ENCODE results near the gene CLHC1.
"Not testable (repeated sequence)": the region's sequence is repeated elsewhere in the genome, so short reads cannot be mapped to it uniquely, and the experiment has no call there.

Gene CLHC1

DNA sequence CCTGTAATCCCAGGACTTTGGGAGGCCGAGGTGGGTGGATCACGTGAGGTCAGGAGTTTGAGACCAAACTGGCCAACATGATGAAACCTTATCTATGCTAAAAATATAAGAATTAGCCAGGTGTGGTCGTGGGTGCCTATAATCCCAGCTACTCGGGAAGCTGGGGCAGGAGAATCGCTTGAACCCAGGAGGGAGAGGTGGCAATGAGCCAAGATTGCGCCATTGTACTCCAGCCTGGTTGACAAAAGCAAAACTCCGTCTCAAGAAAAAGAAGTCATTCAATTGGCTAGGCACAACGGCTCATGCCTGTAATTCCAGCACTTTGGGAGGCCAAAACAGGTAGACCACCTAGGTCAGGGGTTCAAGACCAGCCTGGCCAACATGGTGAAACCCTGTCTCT lies 9.5 kb upstream of the CLHC1 start:
- not testable (repeated sequence) for H3K4me1 Mint-ChIP-seq (ENCODE audit: low read depth); H3K9me3 Mint-ChIP-seq (ENCODE audit: low read depth); H3K27me3 Mint-ChIP-seq; H3K4me3 Mint-ChIP-seq; H3K27ac Mint-ChIP-seq
- peaks cover 14% of the 10 kb centered on the region for H3K36me3 Mint-ChIP-seq

GRCh38 chr2:55239656-55240222 lies 7.6 kb upstream of the CLHC1 start:
- Mint-ChIP-seq H3K9me3 (ENCODE audit: low read depth) (no peaks in the 10 kb centered on the region), H3K27ac (no peak overlapping the region), H3K27me3 (no peaks in the 10 kb centered on the region), H3K36me3 (peaks cover 22% of the 10 kb centered on the region), H3K4me1 (ENCODE audit: low read depth) (peaks cover 19% of the 10 kb centered on the region), H3K4me3 (no peak overlapping the region)

DNA sequence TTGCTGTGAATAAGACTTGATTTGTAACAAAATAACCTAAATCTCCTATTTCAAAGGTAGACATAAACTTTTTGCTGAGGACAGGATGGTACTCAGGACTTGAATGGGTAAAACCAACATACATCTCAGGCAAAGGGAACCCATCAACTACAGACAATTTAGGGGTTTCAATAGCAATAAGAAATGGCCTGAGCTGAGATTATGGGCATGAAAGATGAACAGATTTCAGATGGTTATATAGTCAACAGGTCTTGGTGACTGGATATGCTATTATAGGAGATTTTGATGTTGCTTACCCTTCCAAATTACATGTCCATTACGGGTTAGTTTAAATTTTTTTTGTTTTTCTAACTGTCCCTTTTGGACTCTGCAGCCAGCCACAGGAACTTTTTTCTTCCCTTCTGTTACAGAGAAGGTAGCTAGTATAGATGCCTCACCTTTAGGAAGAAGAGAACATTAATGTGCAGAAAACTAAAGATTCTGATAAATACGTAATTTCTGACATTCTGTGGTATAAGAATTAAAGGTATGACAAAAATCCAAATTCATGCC lies 5.0 kb upstream of the CLHC1 start:
- H3K36me3 Mint-ChIP-seq, result peaks cover 26% of the 10 kb centered on the region
- no peaks in the 10 kb centered on the region for H3K27me3 Mint-ChIP-seq
- H3K4me1 Mint-ChIP-seq (ENCODE audit: low read depth), result peaks cover 33% of the 10 kb centered on the region

GRCh38 chr2:55235724-55236538 lies 3.8 kb upstream of the CLHC1 start:
- peak overlapping the region; percentile 82 for H3K27ac Mint-ChIP-seq
- peaks cover 39% of the 10 kb centered on the region for H3K4me1 Mint-ChIP-seq (ENCODE audit: low read depth)
- peak overlapping the region; percentile 97 for H3K4me3 Mint-ChIP-seq
- H3K36me3 Mint-ChIP-seq, result peaks cover 26% of the 10 kb centered on the region
- H3K27me3 Mint-ChIP-seq, result no peaks in the 10 kb centered on the region
- no peaks in the 10 kb centered on the region for H3K9me3 Mint-ChIP-seq (ENCODE audit: low read depth)

More for the DNA sequence above, 5.0 kb upstream of the CLHC1 start:
- no peaks in the 10 kb centered on the region for H3K9me3 Mint-ChIP-seq (ENCODE audit: low read depth)
- H3K4me3 Mint-ChIP-seq, result no peak overlapping the region
- peak overlapping the region; percentile 75 for H3K27ac Mint-ChIP-seq

- H3K4me3 Mint-ChIP-seq, result peak overlapping the region; percentile 97
- H3K36me3 Mint-ChIP-seq, result peaks cover 30% of the 10 kb centered on the region
- H3K27me3 Mint-ChIP-seq, result no peaks in the 10 kb centered on the region
- H3K27ac Mint-ChIP-seq, result peak overlapping the region; percentile 96
- no peaks in the 10 kb centered on the region for H3K9me3 Mint-ChIP-seq (ENCODE audit: low read depth)
- peaks cover 50% of the 10 kb centered on the region for H3K4me1 Mint-ChIP-seq (ENCODE audit: low read depth)
Measured at GRCh38 chr2:55233658-55233940, 1.5 kb upstream of the CLHC1 start.

- Mint-ChIP-seq H3K27ac (peak overlapping the region; percentile 96), H3K4me1 (ENCODE audit: low read depth) (peaks cover 55% of the 10 kb centered on the region), H3K4me3 (peak overlapping the region; percentile 97), H3K9me3 (ENCODE audit: low read depth) (peaks cover 2% of the 10 kb centered on the region), H3K27me3 (no peaks in the 10 kb centered on the region), H3K36me3 (peaks cover 33% of the 10 kb centered on the region)
Measured at GRCh38 chr2:55232863-55233657, 967 bp upstream of the CLHC1 start.

DNA sequence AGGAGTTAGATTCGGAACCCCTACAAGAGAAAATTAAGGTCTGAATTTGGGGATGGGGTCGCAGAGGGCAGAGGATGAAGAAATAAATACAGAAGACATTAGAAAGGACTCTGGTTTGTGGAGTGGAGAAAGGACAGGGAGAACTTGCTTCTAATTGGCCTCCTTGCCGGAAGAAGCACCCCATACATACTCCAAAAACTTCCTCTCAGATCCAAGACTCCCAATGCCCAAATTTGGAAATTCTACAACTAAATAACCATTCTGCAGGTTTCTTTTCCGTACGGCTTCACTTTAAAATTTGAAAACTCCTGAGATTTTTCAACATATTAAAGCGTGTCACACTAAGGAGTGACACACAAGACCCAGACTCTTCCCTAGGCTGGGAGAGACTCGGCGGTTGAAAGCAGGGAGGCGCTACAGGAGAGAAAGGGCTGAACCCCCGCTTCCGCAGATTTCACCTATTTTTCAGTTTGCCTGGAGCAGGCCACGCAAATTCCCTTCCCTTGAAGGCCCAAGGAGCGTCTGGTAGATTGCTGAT lies 478 bp downstream of the CLHC1 start:
- Mint-ChIP-seq H3K27me3 (no peaks in the 10 kb centered on the region), H3K4me1 (ENCODE audit: low read depth) (peaks cover 67% of the 10 kb centered on the region), H3K27ac (peak overlapping the region; percentile 96), H3K9me3 (ENCODE audit: low read depth) (peaks cover 7% of the 10 kb centered on the region), H3K4me3 (peak overlapping the region; percentile 97), H3K36me3 (peaks cover 36% of the 10 kb centered on the region)

DNA sequence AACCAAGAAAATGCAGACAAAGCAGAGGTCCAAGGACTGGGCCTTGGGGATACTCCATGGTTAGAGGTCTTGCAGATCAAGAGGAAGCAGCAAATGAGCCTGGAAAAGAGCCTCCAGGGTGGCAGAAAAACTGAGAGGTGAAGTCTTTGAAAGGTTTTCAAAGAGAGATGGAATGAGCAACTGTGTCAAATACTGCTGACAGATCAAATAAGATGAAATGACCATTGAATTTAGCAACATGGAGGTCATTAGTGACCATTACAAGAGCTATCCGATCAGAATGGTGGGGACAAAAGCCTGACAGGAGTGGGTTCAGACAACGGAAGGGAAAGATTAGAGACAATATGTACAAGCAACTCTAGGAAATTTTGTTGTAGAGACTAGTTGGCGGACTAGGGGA lies 1.5 kb downstream of the CLHC1 start:
- H3K9me3 Mint-ChIP-seq (ENCODE audit: low read depth), result peaks cover 7% of the 10 kb centered on the region
- H3K4me3 Mint-ChIP-seq, result peak overlapping the region; percentile 97
- H3K36me3 Mint-ChIP-seq, result peaks cover 30% of the 10 kb centered on the region
- peaks cover 61% of the 10 kb centered on the region for H3K4me1 Mint-ChIP-seq (ENCODE audit: low read depth)
- no peaks in the 10 kb centered on the region for H3K27me3 Mint-ChIP-seq
- peak overlapping the region; percentile 4 for H3K27ac Mint-ChIP-seq

- Mint-ChIP-seq H3K4me3 (peak overlapping the region; percentile 28), H3K27me3 (no peaks in the 10 kb centered on the region), H3K4me1 (ENCODE audit: low read depth) (peaks cover 48% of the 10 kb centered on the region), H3K36me3 (peaks cover 26% of the 10 kb centered on the region), H3K9me3 (ENCODE audit: low read depth) (peaks cover 7% of the 10 kb centered on the region), H3K27ac (peak overlapping the region; percentile 80)
Measured at GRCh38 chr2:55229221-55229620, 2.9 kb downstream of the CLHC1 start.

DNA sequence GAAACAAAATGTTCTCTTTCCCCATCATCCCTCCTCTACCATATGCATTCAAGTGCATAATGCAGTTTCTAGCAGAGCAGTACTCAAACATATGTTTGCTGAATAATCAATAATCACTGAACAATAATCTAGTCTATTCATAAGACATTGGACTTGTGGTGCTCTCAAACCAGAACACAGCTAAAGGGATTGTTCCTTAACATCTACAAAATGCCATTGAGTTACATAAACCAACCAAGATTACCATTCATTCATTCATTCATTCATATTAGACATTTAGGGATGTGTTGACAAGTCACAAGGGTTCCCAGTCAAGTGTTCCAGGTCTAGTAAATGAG lies 3.9 kb downstream of the CLHC1 start:
- Mint-ChIP-seq H3K9me3 (ENCODE audit: low read depth) (peaks cover 7% of the 10 kb centered on the region), H3K4me3 (peak overlapping the region; percentile 55), H3K27ac (peak overlapping the region; percentile 76), H3K27me3 (no peaks in the 10 kb centered on the region), H3K36me3 (peaks cover 20% of the 10 kb centered on the region), H3K4me1 (ENCODE audit: low read depth) (peaks cover 41% of the 10 kb centered on the region)

DNA sequence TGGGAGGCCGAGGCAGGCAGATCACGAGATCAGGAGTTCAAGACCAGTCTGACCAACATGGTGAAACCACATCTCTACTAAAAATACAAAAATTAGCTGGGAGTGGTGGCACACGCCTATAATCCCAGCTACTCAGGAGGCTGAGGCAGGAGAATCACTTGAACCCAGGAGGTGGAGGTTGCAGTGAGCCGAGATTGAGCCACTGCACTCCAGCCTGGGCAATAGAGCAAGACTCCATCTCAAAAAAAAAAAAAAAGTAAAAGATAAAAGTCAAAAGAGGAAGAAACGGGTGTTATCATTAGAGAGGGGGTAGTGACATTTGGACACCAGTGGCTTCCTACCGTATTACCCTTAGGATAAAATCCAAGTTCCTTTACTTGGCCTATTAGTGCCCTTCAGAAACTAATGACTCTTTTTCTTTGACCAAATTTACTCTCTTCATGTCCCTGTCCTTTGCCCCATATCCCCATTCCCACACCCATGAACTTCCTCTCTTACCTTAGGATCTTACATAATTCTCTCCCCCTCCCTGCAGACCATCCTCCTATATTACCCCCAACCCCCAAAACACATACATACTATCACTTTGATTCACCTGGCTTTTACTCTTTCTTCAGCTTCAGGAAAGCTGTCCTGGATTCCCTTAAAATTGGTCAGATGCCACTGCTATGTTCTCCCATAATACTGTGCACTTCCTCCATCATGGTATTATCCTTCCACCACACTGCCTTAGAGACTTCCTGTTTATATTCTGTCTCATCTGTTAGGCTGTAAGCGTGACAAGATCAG lies 4.5 kb downstream of the CLHC1 start:
- Mint-ChIP-seq H3K27ac (peak overlapping the region; percentile 76), H3K4me1 (ENCODE audit: low read depth) (peaks cover 42% of the 10 kb centered on the region), H3K4me3 (peak overlapping the region; percentile 55), H3K36me3 (peaks cover 18% of the 10 kb centered on the region)
- H3K27me3 Mint-ChIP-seq; H3K9me3 Mint-ChIP-seq (ENCODE audit: low read depth): not testable (repeated sequence)

DNA sequence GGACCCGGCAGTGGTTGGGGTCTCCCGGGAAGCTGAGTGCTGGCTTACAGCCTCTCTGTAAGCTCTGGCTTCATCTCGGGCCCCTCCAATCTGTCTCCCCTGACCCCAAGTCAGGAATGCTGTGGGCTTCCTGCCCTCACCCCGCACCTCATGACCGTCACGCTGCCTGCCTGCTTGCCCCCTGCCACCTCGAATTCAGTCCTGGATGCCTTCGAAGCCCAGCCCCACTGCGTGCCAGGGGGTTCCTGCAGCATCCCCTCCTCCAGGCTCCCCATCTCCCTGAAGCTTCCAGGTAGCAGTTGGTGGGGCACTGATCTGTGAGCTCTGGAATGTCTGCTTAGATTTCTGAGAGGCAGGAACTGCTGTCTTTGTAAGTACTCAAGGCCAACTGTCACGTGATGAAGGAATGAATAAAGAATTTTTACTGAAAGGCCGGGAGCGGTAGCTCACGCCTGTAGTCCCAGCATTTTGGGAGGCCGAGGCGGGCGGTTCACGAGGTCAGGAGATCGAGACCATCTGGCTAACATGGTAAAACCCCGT lies 6.5 kb downstream of the CLHC1 start:
- no peak overlapping the region for H3K27ac Mint-ChIP-seq
- peaks cover 7% of the 10 kb centered on the region for H3K9me3 Mint-ChIP-seq (ENCODE audit: low read depth)
- peaks cover 50% of the 10 kb centered on the region for H3K4me1 Mint-ChIP-seq (ENCODE audit: low read depth)
- no peaks in the 10 kb centered on the region for H3K27me3 Mint-ChIP-seq
- H3K4me3 Mint-ChIP-seq, result no peak overlapping the region
- H3K36me3 Mint-ChIP-seq, result peaks cover 15% of the 10 kb centered on the region

- Mint-ChIP-seq H3K27ac (peak overlapping the region; percentile 6), H3K36me3 (peaks cover 11% of the 10 kb centered on the region), H3K27me3 (no peaks in the 10 kb centered on the region), H3K9me3 (ENCODE audit: low read depth) (peaks cover 7% of the 10 kb centered on the region), H3K4me3 (no peak overlapping the region), H3K4me1 (ENCODE audit: low read depth) (peaks cover 44% of the 10 kb centered on the region)
Measured at GRCh38 chr2:55224761-55225261, 7.3 kb downstream of the CLHC1 start.

Measured in activated naive CD8-positive, alpha-beta T cell (primary cell).